ENCODE measurements around the gene CNTN2.
A peak's percentile ranks its signal among the peaks of the same experiment; 100 is the strongest.

CNTN2 gene

DNA sequence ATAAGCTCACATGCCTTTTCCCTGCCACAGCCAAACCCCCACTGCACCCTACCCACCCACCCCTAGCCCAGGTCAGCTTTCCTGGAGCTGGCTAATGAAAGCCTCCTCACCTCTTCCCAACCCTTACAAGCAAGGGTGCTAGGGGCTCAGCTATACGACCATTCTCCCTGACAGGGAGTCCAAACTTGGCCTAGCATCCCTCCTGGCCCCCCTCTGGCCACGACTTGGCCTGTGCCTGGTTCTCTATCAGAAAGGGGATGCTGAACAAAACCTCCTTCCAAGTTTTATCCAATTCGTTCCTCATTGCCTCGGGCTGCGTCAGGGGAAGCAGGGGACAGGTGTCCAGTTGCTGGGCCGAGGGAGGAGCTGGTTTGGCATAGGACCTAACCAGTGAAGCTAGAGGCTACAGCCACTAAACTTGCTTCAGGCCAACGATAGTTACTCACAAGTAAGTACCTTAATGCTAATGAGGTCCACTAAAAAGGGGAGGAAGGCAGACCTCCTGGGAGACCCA, 32.7 kb downstream of the CNTN2 start:
- DNase-seq: no peak

DNA sequence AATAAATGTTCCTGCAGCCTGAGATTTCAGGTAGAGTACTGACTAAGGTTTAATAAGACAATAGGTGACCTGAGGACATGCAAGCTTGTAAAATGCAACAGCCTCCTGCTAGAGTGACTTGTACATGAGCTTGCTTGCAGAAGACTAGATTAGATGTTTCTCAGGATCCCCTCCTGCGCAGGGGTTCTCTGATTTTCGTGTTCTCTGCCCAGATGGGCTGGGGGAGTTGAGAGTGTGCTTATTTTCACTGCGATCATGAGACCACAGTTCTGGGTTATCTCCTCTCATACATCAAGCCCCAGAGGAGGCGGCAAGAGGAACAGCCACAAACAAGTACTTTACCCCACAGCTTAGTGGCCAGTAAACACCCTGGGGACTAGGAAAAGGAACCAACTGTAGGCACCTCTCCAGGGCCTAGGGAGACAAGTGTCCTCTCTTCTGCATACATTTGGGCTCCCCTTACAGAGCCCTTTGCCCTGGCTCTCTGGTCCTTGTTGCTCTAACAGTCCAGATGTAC, 33.3 kb downstream of the CNTN2 start:
- no peak for DNase-seq

DNA sequence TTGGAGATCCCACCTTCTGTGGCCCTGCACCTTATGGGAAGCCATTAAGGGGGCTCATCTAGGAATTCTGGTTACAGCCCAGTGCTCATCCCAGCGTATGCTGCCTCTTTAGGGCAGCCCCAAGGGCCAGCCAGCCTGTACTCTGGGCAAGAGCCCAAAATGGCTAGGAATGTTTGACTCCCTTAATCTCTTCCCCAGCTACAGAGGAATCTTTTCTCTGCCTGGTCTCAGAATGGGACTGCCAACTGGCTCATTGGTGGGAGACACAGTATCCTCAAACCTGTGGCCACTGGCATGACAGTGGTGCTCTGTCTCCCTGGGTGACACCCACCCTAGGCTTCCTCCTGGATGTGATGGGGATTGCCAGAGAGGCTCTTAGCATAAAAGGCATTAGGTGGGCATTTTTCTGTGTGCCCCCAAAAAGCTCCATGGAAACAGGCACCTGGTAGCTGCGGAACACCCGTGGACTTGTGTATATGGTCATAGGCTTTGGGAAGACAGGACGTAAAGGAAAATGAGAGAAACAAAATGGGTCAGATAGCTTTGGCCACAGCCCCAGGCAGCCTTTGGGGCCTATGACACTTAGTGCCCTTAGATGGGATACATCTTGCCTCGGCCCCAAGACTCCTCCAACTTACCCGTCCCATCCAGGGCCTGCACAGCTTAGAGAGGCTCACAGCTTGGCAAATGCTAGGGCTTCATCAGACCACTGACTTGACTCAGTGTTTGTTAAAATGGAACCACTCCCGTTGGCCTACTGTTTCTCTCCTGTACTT, 34.3 kb downstream of the CNTN2 start:
- no peak for DNase-seq

DNA sequence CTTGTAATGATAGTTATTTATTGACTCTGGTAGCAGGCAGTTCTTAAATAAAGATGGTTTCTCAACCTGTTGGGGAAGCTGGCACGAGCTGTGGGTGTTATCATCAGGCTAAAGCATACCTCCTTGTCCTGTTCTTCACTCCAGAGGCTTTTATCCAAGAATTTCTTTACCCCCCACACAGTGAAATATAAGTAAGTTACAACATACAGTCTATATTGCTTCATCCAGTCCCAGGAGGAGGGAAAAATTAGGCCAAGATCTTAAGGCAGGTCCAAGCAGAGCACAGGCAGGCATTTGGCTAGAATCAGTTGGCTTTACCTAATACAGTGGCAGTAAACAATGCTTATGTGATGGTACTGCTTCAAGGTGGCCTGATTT, 34.9 kb downstream of the CNTN2 start:
- no peak for DNase-seq

DNA sequence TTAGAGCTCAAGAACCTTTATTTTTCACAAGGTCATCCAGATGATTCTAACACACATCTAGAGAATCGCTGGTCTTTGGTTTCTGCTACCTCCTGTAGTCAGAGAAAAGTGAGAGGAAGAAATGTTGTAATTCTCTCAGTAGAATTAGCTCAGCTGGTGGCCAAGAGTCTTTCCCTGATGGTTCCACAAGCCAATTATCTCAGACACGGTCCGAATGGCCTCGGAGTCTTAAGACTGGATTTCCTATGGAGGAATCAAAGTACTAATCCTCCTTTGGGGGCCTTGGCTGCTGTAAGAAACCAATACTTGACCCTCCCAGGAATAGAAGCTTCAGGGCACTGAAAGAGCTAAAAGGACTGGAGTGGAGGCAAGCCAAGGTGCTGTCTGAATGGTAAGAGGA, 39.4 kb downstream of the CNTN2 start:
- DNase-seq: no peak

DNA sequence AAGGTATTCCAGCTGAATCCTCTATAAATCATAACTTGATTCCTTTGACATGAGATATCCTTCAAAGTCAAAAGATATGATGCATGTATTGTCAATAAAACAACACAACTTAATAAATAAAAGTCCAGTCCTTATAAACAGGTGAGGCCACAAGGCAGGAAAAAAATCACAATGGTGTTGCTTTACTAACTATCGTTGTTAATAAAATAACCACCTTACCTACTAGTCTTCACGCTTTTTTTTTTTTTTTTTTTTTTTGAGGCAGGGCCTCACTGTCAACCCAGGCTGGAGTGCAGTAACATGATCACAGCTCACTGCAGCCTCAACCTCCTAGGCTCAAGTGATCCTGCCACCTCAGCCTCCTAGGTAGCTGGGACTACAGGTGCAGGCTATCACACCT, 41.3 kb downstream of the CNTN2 start, which contains the start of gene TMEM81:
TMEM81 (minus strand) TSS at position 101 of the 400 bp plus-strand sequence. CDS start 140 bp downstream, outside the sequence.
- DNase-seq: no peak

DNA sequence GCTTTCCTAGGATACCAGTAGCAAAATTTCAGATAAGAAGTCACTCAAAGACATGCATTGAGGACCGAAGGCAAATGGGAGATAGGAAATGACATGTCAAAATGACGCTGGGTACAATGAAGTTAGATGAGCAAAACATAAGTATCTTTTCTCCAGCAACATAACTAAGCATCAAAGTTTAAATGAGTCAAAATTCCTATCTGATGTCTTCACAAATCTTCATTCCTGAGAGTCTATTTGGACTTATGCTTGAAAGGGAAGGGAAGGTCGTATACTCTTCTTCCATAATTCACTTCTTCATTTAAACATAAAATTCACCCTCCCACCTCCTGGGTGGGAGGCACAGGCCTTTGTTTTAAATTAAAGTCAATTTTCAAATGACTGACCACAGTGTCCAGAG, 45.3 kb downstream of the CNTN2 start:
- DNase-seq: no peak

DNA sequence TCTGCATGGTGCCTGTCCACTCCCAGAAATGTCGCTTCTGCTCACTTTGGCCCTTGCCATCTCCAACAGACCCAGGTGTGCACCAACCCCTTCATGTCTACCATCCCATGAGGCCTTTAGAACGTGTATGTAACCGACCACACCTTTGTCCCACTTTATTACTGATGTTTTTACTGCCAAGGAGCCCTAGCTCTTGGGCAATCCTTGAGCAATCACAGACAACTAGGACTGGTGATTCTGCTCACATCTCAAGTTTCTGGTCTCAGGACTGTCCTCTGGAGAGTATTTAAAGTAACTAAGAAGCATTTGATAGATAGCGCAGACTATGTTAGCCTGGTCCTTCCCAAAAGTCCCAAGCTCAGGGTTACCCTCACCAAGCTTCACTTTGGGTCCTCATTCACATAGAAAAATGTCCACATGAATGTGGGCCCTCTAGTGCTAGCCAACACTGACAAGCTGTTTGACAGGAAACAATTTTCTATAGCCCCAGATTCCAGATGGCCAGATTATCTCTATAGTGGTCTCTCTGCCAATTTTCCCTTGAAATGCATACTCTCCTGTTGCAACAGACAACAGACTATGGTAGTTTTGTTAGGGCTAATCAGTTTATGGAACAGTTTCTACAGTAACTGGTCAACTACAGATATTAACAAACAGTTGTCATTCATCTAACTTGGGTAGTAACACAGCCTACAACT, 48.2 kb downstream of the CNTN2 start:
- peak in 1 of 2 experiments; percentile 21 for DNase-seq

DNA sequence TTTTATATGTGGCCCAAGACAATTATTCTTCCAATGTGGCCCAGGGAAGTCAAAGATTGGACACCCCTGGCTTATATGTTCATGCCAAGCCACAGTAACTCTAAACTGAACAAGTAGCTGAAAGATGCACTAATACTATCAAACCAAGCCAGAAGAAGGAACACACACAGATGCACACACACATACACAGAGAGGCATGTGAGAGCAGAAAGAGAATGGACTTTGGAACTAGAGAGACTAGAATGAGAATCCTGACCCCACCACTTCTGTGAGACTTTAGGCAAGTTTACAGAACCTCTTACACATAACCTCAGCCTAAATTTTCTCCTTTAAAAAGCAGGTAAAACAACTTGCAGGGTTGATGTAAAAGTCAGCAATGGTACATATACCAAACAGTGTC, 52.4 kb downstream of the CNTN2 start:
- no peak for DNase-seq

DNA sequence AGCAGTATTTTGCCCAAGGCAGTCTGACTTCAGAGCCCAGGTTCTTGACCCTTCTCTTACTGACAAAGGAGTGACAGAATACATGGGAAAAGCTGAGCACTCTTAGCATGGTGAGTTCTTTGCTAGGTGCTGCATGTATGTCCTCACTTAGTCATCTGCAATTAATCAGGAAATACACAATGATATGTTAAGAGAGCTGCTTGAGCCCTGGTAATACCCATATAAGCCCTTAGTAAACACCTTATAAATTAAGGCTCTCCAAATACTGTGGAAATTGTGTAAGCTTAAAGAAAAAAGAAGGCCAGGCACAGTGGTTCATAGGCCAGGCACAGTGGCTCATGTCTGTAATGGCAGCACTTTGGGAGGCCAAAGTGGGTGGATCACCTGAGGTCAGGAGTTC, 55.2 kb downstream of the CNTN2 start:
- no peak for DNase-seq

DNA sequence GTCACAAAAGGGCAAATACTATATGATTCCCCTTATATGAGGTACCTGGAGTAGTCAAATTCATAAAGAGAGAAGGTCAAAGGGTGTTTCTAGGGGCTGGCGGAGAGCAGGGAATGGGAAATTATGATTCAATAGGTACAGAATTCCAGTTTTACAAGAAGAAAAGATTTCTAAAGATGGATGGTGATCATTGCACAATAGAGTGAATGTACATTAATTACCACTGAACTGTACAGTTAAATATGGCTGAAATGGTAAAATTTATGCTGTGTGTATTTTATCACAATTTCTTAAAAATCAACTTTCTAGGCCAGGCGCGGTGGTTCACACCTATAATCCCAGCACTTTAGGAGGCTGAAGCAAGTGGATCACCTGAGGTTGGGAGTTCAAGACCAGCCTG, 59.4 kb downstream of the CNTN2 start:
- DNase-seq: no peak

DNA sequence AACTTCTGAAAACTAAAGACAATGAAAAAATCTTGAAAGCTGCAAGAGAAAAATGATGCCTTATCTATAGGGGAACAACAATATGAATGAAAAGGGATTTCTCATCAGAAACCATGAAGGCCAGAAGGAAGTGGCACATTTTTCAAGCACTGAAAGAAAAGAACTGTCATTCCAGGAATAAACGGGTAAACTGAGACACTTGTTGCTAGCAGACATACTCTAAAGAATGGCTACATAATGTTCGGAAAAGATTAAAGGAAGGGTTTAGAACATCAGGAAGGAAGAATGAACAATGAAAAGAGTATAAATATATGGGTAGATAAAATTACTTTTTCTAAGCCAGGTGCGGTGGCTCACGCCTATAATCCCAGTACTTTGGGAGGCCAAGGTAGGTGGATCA, 64.3 kb downstream of the CNTN2 start:
- no peak for DNase-seq

DNA sequence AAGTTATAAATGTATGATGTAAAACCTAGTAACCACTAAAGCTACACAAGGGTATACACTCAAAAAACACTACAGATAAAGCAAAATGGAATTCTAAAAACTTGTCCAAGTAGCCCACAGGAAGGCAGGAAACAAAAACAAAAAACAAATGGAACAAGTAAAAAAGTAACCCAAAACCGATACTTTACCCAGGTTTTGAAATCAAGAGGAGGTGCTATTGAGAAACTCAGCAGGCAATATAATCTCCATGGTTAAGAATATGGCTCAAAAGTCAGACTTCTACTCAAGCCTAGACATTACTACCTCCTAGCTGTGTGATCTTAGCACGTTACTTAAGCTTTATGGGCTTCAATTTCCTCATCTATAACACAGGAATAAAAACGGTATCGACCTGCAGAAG, 65.5 kb downstream of the CNTN2 start:
- no peak for DNase-seq

DNA sequence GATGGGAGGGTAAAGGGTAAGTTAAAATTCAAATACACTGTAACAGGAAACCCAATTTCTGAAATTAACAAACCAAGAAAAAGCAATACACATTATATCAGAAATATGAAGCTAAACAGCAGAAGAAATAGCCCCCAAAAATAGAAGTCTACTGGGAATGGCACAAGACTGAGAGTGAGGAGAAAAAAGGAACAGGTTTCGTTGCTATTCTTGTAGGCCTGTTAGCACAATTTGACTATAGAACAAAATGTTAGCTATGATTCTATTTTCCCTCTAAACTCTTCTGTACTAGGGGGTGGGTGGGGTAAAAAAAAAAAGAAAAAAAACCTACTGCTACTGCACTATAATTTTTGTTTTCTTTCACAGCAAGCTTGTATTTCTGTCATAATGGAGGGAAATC, 66.3 kb downstream of the CNTN2 start:
- no peak for DNase-seq

DNA sequence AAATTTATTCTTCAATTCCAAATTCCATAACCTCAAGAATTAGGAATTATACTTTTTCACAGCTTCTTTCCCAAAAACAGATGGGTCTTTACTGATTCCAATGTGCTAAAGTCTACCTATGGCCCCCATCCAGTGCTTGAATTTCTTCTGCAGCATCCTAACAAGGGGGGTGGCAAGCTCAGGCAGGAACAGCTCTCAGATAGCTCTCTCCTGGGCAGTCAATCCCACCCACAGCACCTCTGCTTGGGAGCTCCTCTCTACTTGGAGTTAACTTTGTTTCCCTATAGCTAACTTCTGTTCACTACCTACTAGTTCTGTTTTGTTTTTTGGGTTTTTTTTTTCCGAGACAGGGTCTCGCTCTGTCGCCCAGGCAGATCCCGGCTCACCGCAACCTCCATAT, 66.7 kb downstream of the CNTN2 start:
- no peak for DNase-seq

DNA sequence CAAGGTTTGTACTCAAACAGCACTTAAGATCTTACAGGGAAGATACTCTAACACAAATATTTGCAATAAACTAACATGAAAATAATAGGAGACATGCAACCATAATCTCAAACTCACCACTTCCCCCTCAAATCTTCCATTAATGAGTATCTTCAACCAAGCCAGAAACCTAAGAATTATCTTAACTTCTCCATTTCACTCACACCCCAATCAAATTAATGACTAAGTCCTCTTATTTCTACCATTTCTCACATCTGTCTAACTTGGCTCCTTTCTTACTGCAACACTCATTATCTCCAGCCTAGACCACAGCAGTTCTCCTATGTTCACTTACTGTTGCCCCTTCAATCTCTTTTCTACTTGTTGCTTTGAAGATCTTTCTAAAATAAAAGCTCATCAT, 68.3 kb downstream of the CNTN2 start:
- DNase-seq: no peak

DNA sequence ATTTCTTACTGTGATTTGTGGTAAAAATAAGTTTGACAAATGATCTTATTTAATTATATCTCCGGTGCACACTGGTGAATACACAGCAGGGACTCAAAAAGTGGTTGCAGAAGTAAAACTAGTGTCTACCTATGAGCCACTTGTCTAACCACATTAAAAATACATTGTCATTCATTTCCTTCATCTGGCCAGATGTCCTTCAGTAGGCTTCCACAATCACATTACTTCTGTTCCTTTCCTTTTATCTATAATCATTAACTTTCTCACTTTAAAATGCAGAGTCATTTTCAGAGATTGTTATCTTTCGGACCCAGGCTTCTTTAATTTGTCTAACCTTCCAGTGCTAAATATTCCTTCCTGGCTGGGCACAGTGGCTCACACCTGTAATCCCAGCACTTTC, 75.7 kb downstream of the CNTN2 start:
- no peak for DNase-seq

DNA sequence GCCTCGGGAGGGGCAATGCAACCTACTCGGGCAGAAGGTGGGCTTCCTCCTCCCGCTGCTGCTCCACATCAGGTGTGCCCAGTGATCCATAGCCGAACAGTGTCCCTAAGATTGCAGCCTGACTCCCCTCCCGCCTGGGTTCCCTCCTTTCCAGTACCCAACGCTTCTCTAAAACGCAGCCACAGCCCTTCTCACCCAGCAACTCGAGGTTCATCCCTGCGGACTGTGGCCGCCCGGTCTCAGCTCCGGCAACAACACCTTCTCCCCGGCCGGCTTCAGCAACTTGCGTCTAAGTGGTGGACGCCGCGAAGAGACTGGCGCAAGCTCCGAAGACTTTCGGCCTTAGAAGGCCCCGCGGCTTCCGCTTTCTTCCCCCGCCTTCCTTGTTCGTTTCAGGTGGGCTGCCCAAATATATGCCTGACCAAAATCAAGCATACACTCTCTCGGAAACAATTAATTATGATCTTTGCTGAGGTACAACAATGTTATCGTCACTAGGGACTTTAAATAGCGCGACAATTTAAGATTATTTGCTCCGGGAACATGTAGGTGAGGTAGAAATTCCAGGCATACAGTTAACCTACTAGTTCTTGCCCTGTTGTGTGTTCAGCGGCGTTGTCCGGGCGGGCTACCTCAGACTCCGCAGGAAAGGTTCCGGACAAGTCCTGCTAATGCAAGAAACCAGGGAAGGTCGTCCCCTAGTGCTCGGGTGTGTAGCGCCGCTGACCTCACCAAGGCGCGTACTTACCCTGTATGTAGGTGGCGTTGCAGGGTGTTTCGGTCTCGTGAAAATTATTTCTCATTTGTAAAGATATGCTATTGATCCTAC, 78.9 kb downstream of the CNTN2 start, which contains the start of gene RBBP5:
RBBP5 (minus strand) TSS at position 319 of the 829 bp plus-strand sequence; CDS start at position 214, 105 bp downstream.
- peak; percentile 91 to 95 for DNase-seq

DNA sequence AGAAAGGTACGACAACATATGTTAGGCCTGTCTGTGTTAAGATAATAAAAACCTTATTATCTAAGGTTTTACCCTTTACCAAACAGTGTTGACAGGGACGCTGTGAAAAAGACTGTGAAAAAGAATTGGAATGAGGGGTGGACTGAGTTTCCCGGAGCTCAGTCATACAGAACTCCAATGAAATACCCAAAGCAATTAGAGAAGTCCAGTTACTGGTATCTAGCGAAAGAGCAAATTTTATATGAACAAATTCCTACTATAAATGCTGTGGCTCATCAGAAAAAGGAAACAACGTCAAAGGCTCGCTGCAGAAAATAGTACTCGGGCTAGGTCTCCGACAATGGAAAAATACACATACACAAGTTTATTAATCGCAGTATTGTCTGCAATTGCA, 79.5 kb downstream of the CNTN2 start:
- no peak for DNase-seq

DNA sequence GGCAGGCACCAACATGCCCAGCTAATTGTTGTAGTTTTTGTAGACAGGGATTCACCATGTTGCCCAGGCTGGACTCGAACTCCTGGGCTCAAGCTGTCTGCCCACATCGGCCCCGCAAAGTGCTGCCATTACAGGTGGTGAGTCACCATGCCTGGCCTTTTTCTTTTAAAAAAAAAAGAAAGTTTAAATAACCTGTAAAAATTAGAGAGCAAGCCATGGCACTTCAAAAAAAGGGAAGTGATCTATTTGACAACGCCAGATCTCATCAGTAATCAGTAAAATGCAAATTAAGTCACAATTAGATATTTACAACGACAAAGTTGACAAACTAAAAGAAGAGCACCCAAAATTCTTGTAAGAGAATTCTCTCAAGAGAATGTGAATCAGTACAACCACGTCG, 81.7 kb downstream of the CNTN2 start:
- DNase-seq: no peak

DNA sequence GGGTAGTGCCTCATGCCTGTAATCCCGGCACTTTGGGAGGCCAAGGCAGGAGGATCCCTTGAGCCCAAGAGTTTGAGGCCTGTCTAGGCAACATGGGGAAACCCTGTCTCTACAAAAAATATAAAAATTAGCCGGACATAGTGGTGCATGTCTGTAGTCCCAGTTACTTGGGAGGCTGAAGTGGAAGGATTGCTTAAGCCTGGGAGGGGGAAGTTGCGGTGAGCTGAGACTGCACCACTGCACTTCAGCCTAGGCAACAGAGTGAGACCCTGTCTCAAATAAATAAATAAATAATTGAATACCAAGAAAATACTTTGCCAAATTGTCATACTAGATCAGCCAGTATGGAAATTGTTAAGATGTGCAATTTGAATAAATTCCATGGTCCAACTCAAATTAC, 84.6 kb downstream of the CNTN2 start:
- no peak for DNase-seq

All from NCI-H524 (cell line).